Heart left ventricle (tissue), 16 donors: Measurements from ENCODE around the gene FAM181A. TPM values are rescaled to one million over a fixed set of nuclear protein-coding genes. Genes with fewer than 3 reads are reported as not detected.
A peak's percentile ranks its signal among the peaks of the same experiment; 100 is the strongest.

Source experiments
- ATAC-seq, 4 donors: fragments of 200-7000 bp; cut with Tn5 transposase; one replicate each; pipeline ENCODE4 v1.9.1; 2020 to 2022; ENCODE audit warnings: moderate library complexity in 4 of 4, mild to moderate bottlenecking in 3 of 4, moderate number of reproducible peaks in 1 of 4
- DNase-seq, 5 donors: peaks; one replicate each; pipeline ENCODE4 v3.0.0-alpha.2; 2020
- H3K27ac ChIP-seq, 12 donors: fragments of 200-600 bp; sonication (generic) in 4 of 12; one replicate each; pipeline versions ENCODE4 v1.5.0 to v1.8.0; 2016 to 2022; ENCODE audit warnings: mild to moderate bottlenecking in 2 of 12
- H3K27me3 ChIP-seq, 9 donors: fragments of 200-600 bp; sonication (generic) in 2 of 9; one replicate each; pipeline versions ENCODE4 v1.5.1 to v1.8.0; 2016 to 2022; ENCODE audit warnings: mild to moderate bottlenecking in 3 of 9
- H3K36me3 ChIP-seq, 9 donors: fragments of 200-600 bp; sonication (generic) in 2 of 9; one replicate each; pipeline versions ENCODE4 v1.5.0 to v1.8.0; 2018 to 2022; ENCODE audit warnings: mild to moderate bottlenecking in 2 of 9
- H3K4me1 ChIP-seq, 12 donors: fragments of 200-600 bp; sonication (generic) in 4 of 12; one replicate each; pipeline versions ENCODE4 v1.5.0 to v1.8.0; 2016 to 2022; ENCODE audit warnings: mild to moderate bottlenecking in 3 of 12
- H3K4me3 ChIP-seq, 12 donors: fragments of 200-600 bp; sonication (generic) in 4 of 12; one replicate each; pipeline versions ENCODE4 v1.5.0 to v1.8.0; 2017 to 2022; ENCODE audit warnings: mild to moderate bottlenecking in 9 of 12, moderate library complexity in 4 of 12
- H3K9me3 ChIP-seq, 12 donors: fragments of 200-600 bp; sonication (generic) in 4 of 12; one replicate each; pipeline versions ENCODE4 v1.5.0 to v1.8.0; 2016 to 2022; ENCODE audit warnings: mild to moderate bottlenecking in 1 of 12
- CTCF ChIP-seq, 12 donors: fragments of 200-600 bp; sonication (generic) in 4 of 12; IDR thresholded peaks; one replicate each; pipeline versions ENCODE4 v1.5.0 to v1.8.0; 2018 to 2022; ENCODE audit warnings: antibody characterized with exemption in 12 of 12, mild to moderate bottlenecking in 5 of 12
- POLR2A ChIP-seq, 2 donors: fragments of 450-650 bp; IDR thresholded peaks; one replicate each; pipeline ENCODE4 v1.6.1; 2017; ENCODE audit warnings: antibody characterized with exemption in 2 of 2, mild to moderate bottlenecking in 2 of 2, moderate library complexity in 2 of 2
- WGBS, 4 donors: extraction: QIAGEN DNeasy Blood & Tissue Kit in 2 of 4; methylation state at CpG; one replicate each; pipeline versions ENCODE4 v1.1.5 to v1.1.7; 2013 to 2018; 5-methylcytosine and 5-hydroxymethylcytosine counted together
- intact Hi-C, 10 donors: fragments of 100-400 bp; cut with DNase I; formaldehyde crosslinking; loops; one replicate each; pipeline versions ENCODE4 v1.11.1 to v1.14.2; 2022
- polyA plus RNA-seq, 2 donors: library from polyadenylated mRNA; stranded (reverse); fragments of 200-250 nt; gene quantifications; one replicate each; pipeline ENCODE4 v1.2.3, GENCODE V29; 2013
- total RNA-seq, 9 donors: library from RNA; depleted of rRNA in 2 of 9; stranded (reverse); fragments of >200 nt in 2 of 9; fragmentation: NEBNext Ultra II Directional in 3 of 9; extraction: Animal tissue kit (Norgen Biotek cat#: 25700) in 3 of 9; gene quantifications; one replicate each; pipeline versions ENCODE4 v1.1.0 to v1.2.4, GENCODE V29; 2016 to 2023
- donor health status: ischemic (EF 13 %, LVEDD 7.1; RV severe dilation, severe dysfunction).
- donor health status: healthy with polysubstance abuse.
- donor health status: DM: no; HTN: yes; CAD: no.
- donor health status: DM: no; HTN: no; CAD: no.
- donor health status: ischemic (EF 25% LVEDD 6.9; RV normal size, moderate dysfunction).
- donor health status: ischemic (EF 25% LVEDD 5.7; RV mildly dilated, moderate dysfunction).
- donor health status: healthy.
- donor health status: DM: yes; HTN: yes; CAD: no.
- donor health status: ischemic (EF 35%, LVEDD 5.7; RV mildly dilated, moderate dysfunction).
- donor health status: nonischemic (EF 11% LVEDD 7.7; RV severe dilation, severe dysfunction).
- donor health status: DM: yes; HTN: yes; CAD: no.
- donor health status: PGD.
- donor health status: ischemic (EF 29% LVEDD 5.4; RV normal size, mild dysfunction).
- donor health status: nonischemic (EF 23%, LVEDD 6.1; RV moderate dilation, normal function).

The FAM181A gene
- total and polyA plus RNA-seq, 11 donors: not detected

- Histone ChIP-seq H3K36me3 (peaks cover 0 to 66% (median 44%) of the 10 kb centered on the region in 9 donors), H3K9me3 (no peaks in the 10 kb centered on the region), H3K4me1 (peaks cover 0 to 71% (median 36%) of the 10 kb centered on the region in 12 donors), H3K27me3 (no peaks in the 10 kb centered on the region), H3K27ac (peak overlapping the region in 8 of 12 donors; percentile 14 to 90 (median 74)), H3K4me3 (peak overlapping the region in 1 of 12 donors; percentile 49)
- DNase-seq: no peak
- intact Hi-C loops: loop anchor here in 2 of 10 donors (5.0 to 10.0 kb wide), 2 partner anchors 44 to 182 kb away; partner anchors contain the start of gene CCDC197 (in 1 of the 2)
- TF ChIP-seq POLR2A (IDR thresholded peaks at IDR 0.05): no peak
- peak in 6 of 12 donors; percentile 8 to 40 (median 18) for TF ChIP-seq CTCF (IDR thresholded peaks at IDR 0.05)
- ATAC-seq: peak in 2 of 4 donors; percentile 4 to 33
- WGBS, 4 donors: 27 to 43% (median 27%) methylated on average over 12 to 14 of the region's 14 CpGs
Observed at GRCh38 chr14:93953263-93953662, 26.1 kb downstream of the FAM181A start.

GRCh38 chr14:93953739-93954515 is 26.8 kb downstream of the FAM181A start:
- ATAC-seq: no peak
- DNase-seq: no peak
- intact Hi-C loops: loop anchor here in 2 of 10 donors (5.0 to 10.0 kb wide), 2 partner anchors 43 to 181 kb away; partner anchors contain the start of gene CCDC197 (in 1 of the 2)
- peaks cover 0 to 63% (median 42%) of the 10 kb centered on the region in 9 donors for H3K36me3 ChIP-seq
- TF ChIP-seq POLR2A (IDR thresholded peaks at IDR 0.05) (no peak), CTCF (IDR thresholded peaks at IDR 0.05) (no peak)
- H3K4me1 ChIP-seq: peaks cover 3 to 78% (median 39%) of the 10 kb centered on the region in 12 donors
- no peaks in the 10 kb centered on the region for H3K27me3 ChIP-seq
- no peaks in the 10 kb centered on the region for H3K9me3 ChIP-seq
- H3K27ac ChIP-seq: peak overlapping the region in 10 of 12 donors; percentile 14 to 90 (median 71)
- WGBS, 4 donors: 62 to 71% (median 69%) methylated on average over 15 to 18 of the region's 18 CpGs
- H3K4me3 ChIP-seq: peak overlapping the region in 1 of 12 donors; percentile 49

- intact Hi-C loops: loop anchor here in 2 of 10 donors (5.0 to 10.0 kb wide), 2 partner anchors 43 to 180 kb away; partner anchors contain the start of gene CCDC197 (in 1 of the 2)
- Histone ChIP-seq H3K4me3 (peak overlapping the region in 1 of 12 donors; percentile 49), H3K4me1 (peaks cover 3 to 83% (median 42%) of the 10 kb centered on the region in 12 donors), H3K36me3 (peaks cover 0 to 59% (median 40%) of the 10 kb centered on the region in 9 donors), H3K9me3 (no peaks in the 10 kb centered on the region), H3K27me3 (no peaks in the 10 kb centered on the region), H3K27ac (peak overlapping the region in 10 of 12 donors; percentile 14 to 90 (median 77))
- ATAC-seq: no peak
- peak in 1 of 5 donors; percentile 16 for DNase-seq
- TF ChIP-seq CTCF (IDR thresholded peaks at IDR 0.05) (no peak), POLR2A (IDR thresholded peaks at IDR 0.05) (no peak)
- WGBS, 4 donors: 53 to 82% (median 57%) methylated on average over 1 to 4 of the region's 4 CpGs
Observed at GRCh38 chr14:93954516-93954830, 27.3 kb downstream of the FAM181A start.
